Measurements from ENCODE around the gene JAKMIP2.
"Not testable (repeated sequence)": the region's sequence is repeated elsewhere in the genome, so short reads cannot be mapped to it uniquely, and the experiment has no call there.

JAKMIP2 gene

DNA sequence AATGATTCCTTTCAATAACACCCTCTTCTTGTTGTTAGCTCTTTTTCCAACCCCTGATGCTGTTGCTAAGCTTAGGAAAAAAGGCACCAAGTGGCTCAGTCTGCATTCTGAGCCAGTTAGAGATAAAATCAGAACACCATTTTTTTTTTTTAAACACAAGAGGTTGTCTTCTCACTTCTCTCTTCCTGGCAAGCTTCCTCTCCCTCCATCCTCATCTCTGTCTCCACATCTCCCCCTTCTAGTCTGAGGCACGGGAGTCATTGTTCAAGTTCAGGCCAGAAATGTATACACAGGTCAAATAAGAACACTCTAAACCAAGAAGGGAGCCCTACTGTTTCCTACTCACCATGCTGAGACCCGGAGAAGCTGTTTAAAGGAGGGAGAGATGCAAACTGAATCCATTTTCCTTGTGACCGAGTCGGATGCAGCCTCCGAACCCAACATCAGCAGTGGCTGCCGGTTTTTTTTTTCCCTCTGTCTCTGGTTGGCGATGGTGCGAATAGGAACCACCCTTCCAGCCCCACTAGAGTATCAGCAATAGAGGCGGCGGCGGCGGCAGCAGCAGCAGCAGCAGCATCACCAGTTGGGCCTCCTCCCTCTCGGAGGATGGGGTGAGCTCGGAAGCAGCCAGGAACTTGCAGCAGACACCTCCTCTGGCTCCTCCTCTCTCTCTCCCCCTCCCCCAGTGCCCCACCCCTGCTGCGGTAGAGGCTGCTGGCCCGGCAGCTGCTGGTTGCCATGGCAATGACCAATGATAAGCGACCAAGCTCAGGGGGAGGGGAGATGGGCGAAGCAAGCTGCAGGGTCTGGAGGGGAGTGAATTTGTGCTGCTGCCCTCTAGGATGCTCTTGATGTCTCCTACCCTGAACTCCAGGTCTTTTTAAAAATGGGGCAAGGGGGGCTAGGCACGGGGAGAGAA, at the start of gene JAKMIP2 (continued):
- TF ChIP-seq ZNF426 (tag by site-specific recombination; IDR thresholded peaks at IDR 0.05): no peak
- TF ChIP-seq HOXA7 (CRISPR knock-in tag; IDR thresholded peaks at IDR 0.05; ENCODE audit: borderline replicate concordance): no peak
- TF ChIP-seq ZNF16 (tag by site-specific recombination; IDR thresholded peaks at IDR 0.05; ENCODE audit: low read depth): no peak
- no peak for TF ChIP-seq ZNF623 (tag by site-specific recombination; IDR thresholded peaks at IDR 0.05)

DNA sequence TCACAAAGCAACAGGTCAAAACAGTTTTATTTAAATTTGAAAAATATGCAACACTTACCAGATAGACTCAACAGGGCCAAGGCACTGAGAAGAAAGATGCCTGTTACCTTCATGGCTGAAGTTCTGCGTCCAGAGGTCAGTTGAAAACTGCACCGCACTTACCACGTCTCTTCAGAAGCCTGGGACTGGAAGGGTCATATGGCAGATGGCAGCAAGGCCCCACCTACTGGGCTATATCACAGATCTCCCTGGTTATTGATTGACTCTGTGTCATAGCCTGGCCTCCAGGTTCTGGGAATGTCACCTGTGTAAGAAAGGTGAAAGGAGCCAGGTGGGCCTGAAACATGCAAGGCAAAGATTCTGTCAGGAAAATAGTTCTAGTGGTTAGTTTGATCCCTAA, 48.9 kb upstream of the JAKMIP2 start, which contains the start of gene SPINK1:
Gene SPINK1 (minus strand): TSS at position 207 of the 400 bp plus-strand sequence. CDS start 94 bp downstream, at position 113.
- H3K9me3 ChIP-seq (ENCODE audit: control insufficient read depth, insufficient read depth, low read depth, low read length): no peaks in the 10 kb centered on the region; the same call in 1 of the 2 replicates
- no peak within 1 kb of the TSS for H3K4me3 ChIP-seq (ENCODE audit: low read depth, low read length)
- H3K4me1 ChIP-seq (ENCODE audit: control insufficient read depth, insufficient read depth, low read length): no peaks in the 10 kb centered on the region
- H3K27ac ChIP-seq (ENCODE audit: extremely low read depth, low read depth, low read length): no peak within 1 kb of the TSS
- ChIA-PET CTCF (interaction anchor here (0.7 to 2.2 kb wide), 3 partner anchors 9 to 204 kb away, joined by 3 to 15 read pairs (median 3); no protein-coding TSS in a partner anchor), POLR2A (no interaction called here)
- TF ChIP-seq ZNF354C (tag by site-specific recombination; IDR thresholded peaks at IDR 0.05; ENCODE audit: borderline replicate concordance, low read depth): no peak
- TF ChIP-seq ZNF747 (tag by site-specific recombination; IDR thresholded peaks at IDR 0.05): no peak
- TF ChIP-seq ZNF521 (tag by site-specific recombination; IDR thresholded peaks at IDR 0.05): no peak
- no peak for TF ChIP-seq ZNF626 (tag by site-specific recombination; IDR thresholded peaks at IDR 0.05)
- no peaks in the 10 kb centered on the region for H3K36me3 ChIP-seq (ENCODE audit: control insufficient read depth in 2 of 2, insufficient read depth in 1 of 2, low read length in 2 of 2)

DNA sequence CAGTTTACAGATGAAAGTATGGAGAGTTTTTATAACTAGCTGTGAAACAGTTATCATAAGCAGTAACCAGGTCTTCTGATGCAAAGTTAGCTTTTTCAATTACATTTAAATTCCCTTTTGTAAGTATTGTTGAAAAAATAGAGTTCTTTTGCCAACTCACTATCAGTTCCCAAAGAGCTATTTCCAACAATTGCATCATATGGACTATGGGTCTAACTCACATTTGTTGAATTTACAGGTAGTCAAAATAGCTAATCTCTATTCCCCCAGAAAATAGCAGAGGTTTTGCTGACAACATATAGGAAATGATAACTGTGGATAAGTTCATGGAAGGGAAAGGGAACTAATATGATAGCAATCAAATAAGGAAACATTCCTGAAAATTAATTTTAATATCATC, 47.5 kb upstream of the JAKMIP2 start:
- H3K4me3 ChIP-seq (ENCODE audit: low read depth, low read length): no peak overlapping the region
- no peak overlapping the region for H3K27ac ChIP-seq (ENCODE audit: extremely low read depth, low read depth, low read length)
- CTCF ChIA-PET: interaction anchor here (0.6 to 0.7 kb wide), 2 partner anchors 88 to 141 kb away, joined by 3 read pairs; no protein-coding TSS in a partner anchor
- no peaks in the 10 kb centered on the region; the same call in 1 of the 2 replicates for H3K9me3 ChIP-seq (ENCODE audit: control insufficient read depth, insufficient read depth, low read depth, low read length)
- no peak for TF ChIP-seq SP2 (tag by site-specific recombination; IDR thresholded peaks at IDR 0.05)
- TF ChIP-seq ZNF416 (tag by site-specific recombination; IDR thresholded peaks at IDR 0.05): no peak
- TF ChIP-seq ZNF677 (tag by site-specific recombination; IDR thresholded peaks at IDR 0.05): no peak
- no peak for TF ChIP-seq ZNF350 (tag by site-specific recombination; IDR thresholded peaks at IDR 0.05)
- TF ChIP-seq MYNN (tag by site-specific recombination; IDR thresholded peaks at IDR 0.05; ENCODE audit: borderline replicate concordance): no peak
- TF ChIP-seq ZNF23 (tag by site-specific recombination; IDR thresholded peaks at IDR 0.05; ENCODE audit: borderline replicate concordance): no peak
- TF ChIP-seq, protein P1, sequence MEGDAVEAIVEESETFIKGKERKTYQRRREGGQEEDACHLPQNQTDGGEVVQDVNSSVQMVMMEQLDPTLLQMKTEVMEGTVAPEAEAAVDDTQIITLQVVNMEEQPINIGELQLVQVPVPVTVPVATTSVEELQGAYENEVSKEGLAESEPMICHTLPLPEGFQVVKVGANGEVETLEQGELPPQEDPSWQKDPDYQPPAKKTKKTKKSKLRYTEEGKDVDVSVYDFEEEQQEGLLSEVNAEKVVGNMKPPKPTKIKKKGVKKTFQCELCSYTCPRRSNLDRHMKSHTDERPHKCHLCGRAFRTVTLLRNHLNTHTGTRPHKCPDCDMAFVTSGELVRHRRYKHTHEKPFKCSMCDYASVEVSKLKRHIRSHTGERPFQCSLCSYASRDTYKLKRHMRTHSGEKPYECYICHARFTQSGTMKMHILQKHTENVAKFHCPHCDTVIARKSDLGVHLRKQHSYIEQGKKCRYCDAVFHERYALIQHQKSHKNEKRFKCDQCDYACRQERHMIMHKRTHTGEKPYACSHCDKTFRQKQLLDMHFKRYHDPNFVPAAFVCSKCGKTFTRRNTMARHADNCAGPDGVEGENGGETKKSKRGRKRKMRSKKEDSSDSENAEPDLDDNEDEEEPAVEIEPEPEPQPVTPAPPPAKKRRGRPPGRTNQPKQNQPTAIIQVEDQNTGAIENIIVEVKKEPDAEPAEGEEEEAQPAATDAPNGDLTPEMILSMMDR (tag by site-specific recombination; IDR thresholded peaks at IDR 0.05): no peak
- TF ChIP-seq, protein P2, sequence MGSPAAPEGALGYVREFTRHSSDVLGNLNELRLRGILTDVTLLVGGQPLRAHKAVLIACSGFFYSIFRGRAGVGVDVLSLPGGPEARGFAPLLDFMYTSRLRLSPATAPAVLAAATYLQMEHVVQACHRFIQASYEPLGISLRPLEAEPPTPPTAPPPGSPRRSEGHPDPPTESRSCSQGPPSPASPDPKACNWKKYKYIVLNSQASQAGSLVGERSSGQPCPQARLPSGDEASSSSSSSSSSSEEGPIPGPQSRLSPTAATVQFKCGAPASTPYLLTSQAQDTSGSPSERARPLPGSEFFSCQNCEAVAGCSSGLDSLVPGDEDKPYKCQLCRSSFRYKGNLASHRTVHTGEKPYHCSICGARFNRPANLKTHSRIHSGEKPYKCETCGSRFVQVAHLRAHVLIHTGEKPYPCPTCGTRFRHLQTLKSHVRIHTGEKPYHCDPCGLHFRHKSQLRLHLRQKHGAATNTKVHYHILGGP (tag by site-specific recombination; IDR thresholded peaks at IDR 0.05): no peak
- no peak for TF ChIP-seq ZNF155 (tag by site-specific recombination; IDR thresholded peaks at IDR 0.05)
- TF ChIP-seq ZNF501 (tag by site-specific recombination; IDR thresholded peaks at IDR 0.05): no peak
- no peak for TF ChIP-seq ZNF132 (tag by site-specific recombination; IDR thresholded peaks at IDR 0.05; ENCODE audit: borderline replicate concordance)
- TF ChIP-seq ZNF146 (tag by site-specific recombination; IDR thresholded peaks at IDR 0.05): no peak
- no peak for TF ChIP-seq ZNF302 (tag by site-specific recombination; IDR thresholded peaks at IDR 0.05; ENCODE audit: low read depth)
- no peak for TF ChIP-seq ZNF10 (tag by site-specific recombination; IDR thresholded peaks at IDR 0.05)
- TF ChIP-seq PRDM1 (tag by site-specific recombination; IDR thresholded peaks at IDR 0.05): no peak
- POLR2A ChIA-PET: no interaction called here
- no peaks in the 10 kb centered on the region for H3K4me1 ChIP-seq (ENCODE audit: control insufficient read depth, insufficient read depth, low read length)
- H3K36me3 ChIP-seq (ENCODE audit: control insufficient read depth in 2 of 2, insufficient read depth in 1 of 2, low read length in 2 of 2): no peaks in the 10 kb centered on the region

DNA sequence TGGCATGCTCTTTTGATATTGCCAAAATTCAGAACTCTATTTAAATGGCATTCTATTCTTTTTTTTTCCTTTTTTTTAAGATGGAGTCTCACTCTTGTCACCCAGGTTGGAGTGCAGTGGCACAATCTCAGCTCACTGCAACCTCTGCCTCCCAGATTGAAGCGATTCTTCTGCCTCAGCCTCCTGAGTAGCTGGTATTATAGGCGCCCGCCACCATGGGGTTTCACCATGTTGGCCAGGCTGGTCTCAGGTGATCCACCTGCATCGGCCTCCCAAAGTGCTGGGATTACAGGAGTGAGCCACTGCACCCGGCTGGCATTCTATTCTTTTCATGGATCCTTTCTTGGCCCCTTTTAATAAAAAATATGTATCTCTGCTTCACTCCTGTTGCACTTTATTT, 44.5 kb upstream of the JAKMIP2 start:
- H3K36me3 ChIP-seq (ENCODE audit: control insufficient read depth in 2 of 2, insufficient read depth in 1 of 2, low read length in 2 of 2); H3K4me1 ChIP-seq (ENCODE audit: control insufficient read depth, insufficient read depth, low read length); H3K9me3 ChIP-seq (ENCODE audit: control insufficient read depth, insufficient read depth, low read depth, low read length); H3K4me3 ChIP-seq (ENCODE audit: low read depth, low read length); H3K27ac ChIP-seq (ENCODE audit: extremely low read depth, low read depth, low read length); POLR2A ChIA-PET: not testable (repeated sequence)
- CTCF ChIA-PET: interaction anchor here (0.6 to 5.7 kb wide), 2 partner anchors 22 to 196 kb away, joined by 3 to 103 read pairs; no protein-coding TSS in a partner anchor
